ENCODE data around the gene AGA. TPM values are rescaled to one million over a fixed set of nuclear protein-coding genes. Genes with fewer than 3 reads are reported as not detected.

AGA gene
- total and polyA plus RNA-seq, 2 of the 8 experiments (the other 6 are each of a cell fraction or from before 2014, with no cell fraction given) = 8.5 to 11.6 TPM

GRCh38 chr4:177385576-177386277 lies 56.5 kb downstream of the AGA start:
- no peak overlapping the region for H3K27ac ChIP-seq (ENCODE audit: low read depth, low read length)
- H2BK20ac ChIP-seq (ENCODE audit: low read length) = no peak overlapping the region
- H3K23me2 ChIP-seq (ENCODE audit: low read depth, low read length) = no peaks in the 10 kb centered on the region
- H3K9ac ChIP-seq (replicated peaks in 1 of 4; ENCODE audit: extremely low read depth in 1 of 4, low read depth in 3 of 4, low read length in 3 of 4) = no peak overlapping the region
- CTCF ChIA-PET (ENCODE audit: partially characterized antibody) = interaction anchor here (1.3 kb wide), 1 partner anchor 10 kb away, joined by 7 read pairs; no protein-coding TSS in a partner anchor
- no peak overlapping the region for H2BK15ac ChIP-seq (ENCODE audit: low read length)
- H4K5ac ChIP-seq (ENCODE audit: insufficient read length, low read depth, low read length) = no peak overlapping the region
- no peaks in the 10 kb centered on the region for H3K36me3 ChIP-seq (ENCODE audit: control insufficient read depth in 2 of 4, insufficient read depth in 4 of 4, low read length in 3 of 4)
- POLR2A ChIA-PET (ENCODE audit: partially characterized antibody) = no interaction called here
- no peak overlapping the region for H2AFZ ChIP-seq (ENCODE audit: low read length)
- H3K14ac ChIP-seq (ENCODE audit: insufficient read length) = no peak overlapping the region
- H3K27me3 ChIP-seq (replicated peaks in 1 of 4; ENCODE audit: control insufficient read depth in 3 of 4, extremely low read depth in 1 of 4, insufficient read depth in 3 of 4, low read length in 3 of 4) = no peaks in the 10 kb centered on the region
- no peak for DNase-seq (ENCODE audit: low read depth in 1 of 2, low spot score in 2 of 2)
- H3K4ac ChIP-seq (replicated peaks; ENCODE audit: insufficient read length, low read depth, low read length) = no peak overlapping the region
- no peaks in the 10 kb centered on the region; a peak in 2 of 7 replicates for H3K4me1 ChIP-seq (replicated peaks in 1 of 4; ENCODE audit: control insufficient read depth in 3 of 4, insufficient read depth in 4 of 4, low read length in 3 of 4)
- H4K91ac ChIP-seq (replicated peaks; ENCODE audit: insufficient read length, low read length) = no peak overlapping the region
- H2BK120ac ChIP-seq (replicated peaks; ENCODE audit: low read depth, low read length) = no peak overlapping the region
- H2AK5ac ChIP-seq (ENCODE audit: low read depth, low read length) = no peak overlapping the region
- 91% methylated on average over 2 of the region's 2 CpGs; no CpG with 5 or more reads in 1 of the 2 experiments for WGBS, 2 experiments (ENCODE audit: extremely low coverage in 1 of 2, insufficient coverage in 1 of 2, insufficient read length in 1 of 2, insufficient replicate concordance in 2 of 2, low coverage in 1 of 2, low lambda C conversion rate in 2 of 2, missing lambda C conversion rate in 1 of 2)
- H2BK5ac ChIP-seq (ENCODE audit: low read depth, low read length) = no peak overlapping the region
- no peaks in the 10 kb centered on the region for H3K9me3 ChIP-seq (ENCODE audit: insufficient read depth in 2 of 2, low read depth in 1 of 2, low read length in 1 of 2)
- no peak overlapping the region for H3K56ac ChIP-seq (replicated peaks; ENCODE audit: insufficient read length, low read depth, low read length)
- H3K4me3 ChIP-seq (ENCODE audit: extremely low read depth in 1 of 4, insufficient read depth in 2 of 4, low read depth in 3 of 4, low read length in 4 of 4) = no peak overlapping the region
- H3K79me2 ChIP-seq (ENCODE audit: control insufficient read depth in 1 of 2, insufficient read depth in 2 of 2, low read length in 2 of 2) = no peaks in the 10 kb centered on the region
- no peak for FAIRE-seq
- H2BK12ac ChIP-seq (ENCODE audit: low read depth, low read length) = no peak overlapping the region
- no peaks in the 10 kb centered on the region for H4K20me1 ChIP-seq (replicated peaks in 1 of 2; ENCODE audit: control insufficient read depth in 1 of 2, insufficient read depth in 2 of 2, low read length in 2 of 2)
- H3K18ac ChIP-seq (ENCODE audit: extremely low read depth, low read length) = no peak overlapping the region
- no peaks in the 10 kb centered on the region for H3K79me1 ChIP-seq (ENCODE audit: low read depth, low read length)
- no peak overlapping the region for H3K23ac ChIP-seq (ENCODE audit: insufficient read length)
- H4K8ac ChIP-seq (ENCODE audit: extremely low read depth, insufficient read depth, low read length) = no peak overlapping the region
- no peak overlapping the region for H3K4me2 ChIP-seq (ENCODE audit: insufficient read depth in 1 of 2, low read depth in 2 of 2, low read length in 2 of 2)
- TF ChIP-seq SIN3A (conservative IDR thresholded peaks at IDR 0.05 in 1 of 2, IDR thresholded peaks at IDR 0.05 in 1 of 2; ENCODE audit: low read depth in 1 of 2, low read length in 2 of 2) = no peak
- no peak for TF ChIP-seq ZNF274 (IDR thresholded peaks at IDR 0.05; ENCODE audit: borderline replicate concordance, extremely low read depth, low read length)
- TF ChIP-seq TEAD4 (IDR thresholded peaks at IDR 0.05; ENCODE audit: low read depth, low read length) = no peak
- TF ChIP-seq TAF7 (optimal IDR thresholded peaks at IDR 0.05; ENCODE audit: borderline replicate concordance, low read depth, low read length) = no peak
- TF ChIP-seq, protein P1, sequence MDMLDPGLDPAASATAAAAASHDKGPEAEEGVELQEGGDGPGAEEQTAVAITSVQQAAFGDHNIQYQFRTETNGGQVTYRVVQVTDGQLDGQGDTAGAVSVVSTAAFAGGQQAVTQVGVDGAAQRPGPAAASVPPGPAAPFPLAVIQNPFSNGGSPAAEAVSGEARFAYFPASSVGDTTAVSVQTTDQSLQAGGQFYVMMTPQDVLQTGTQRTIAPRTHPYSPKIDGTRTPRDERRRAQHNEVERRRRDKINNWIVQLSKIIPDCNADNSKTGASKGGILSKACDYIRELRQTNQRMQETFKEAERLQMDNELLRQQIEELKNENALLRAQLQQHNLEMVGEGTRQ (IDR thresholded peaks at IDR 0.05; ENCODE audit: low read length) = no peak
- TF ChIP-seq BCL11A (IDR thresholded peaks at IDR 0.05; ENCODE audit: low read depth in 2 of 2, low read length in 2 of 2) = no peak
- TF ChIP-seq CREB1 (IDR thresholded peaks at IDR 0.05) = no peak
